Esophagus (tissue), 2 donors: ENCODE results near the gene WNK2. TPM values are rescaled to one million over a fixed set of nuclear protein-coding genes. Genes with fewer than 3 reads are reported as not detected.

Source experiments
- H3K27ac ChIP-seq, 2 donors: one replicate each; pipeline ENCODE4 v1.5.1; 2013; ENCODE audit warnings: low read depth in 2 of 2, mild to moderate bottlenecking in 2 of 2, inconsistent platforms in 1 of 2, low read length in 1 of 2, moderate library complexity in 1 of 2
- H3K27me3 ChIP-seq, 2 donors: one replicate each; pipeline ENCODE4 v1.6.1; 2013; ENCODE audit warnings: low read length in 2 of 2, control low read depth in 1 of 2, mild to moderate bottlenecking in 1 of 2; ENCODE audit not compliant: insufficient read depth in 2 of 2, control insufficient read depth in 1 of 2
- H3K36me3 ChIP-seq, 2 donors: one replicate each; pipeline ENCODE4 v1.6.1; 2013; ENCODE audit warnings: low read length in 1 of 2; ENCODE audit not compliant: control insufficient read depth in 2 of 2, insufficient read depth in 2 of 2
- H3K4me1 ChIP-seq, 2 donors: one replicate each; pipeline ENCODE4 v1.6.1; 2013; ENCODE audit warnings: low read length in 1 of 2; ENCODE audit not compliant: control insufficient read depth in 2 of 2, insufficient read depth in 2 of 2
- H3K4me3 ChIP-seq, 2 donors: one replicate each; pipeline ENCODE4 v1.5.1; 2013; ENCODE audit warnings: low read length in 2 of 2, mild to moderate bottlenecking in 2 of 2, low read depth in 1 of 2, moderate library complexity in 1 of 2
- H3K9me3 ChIP-seq, 2 donors: one replicate each; pipeline ENCODE4 v1.6.1; 2013; ENCODE audit warnings: mild to moderate bottlenecking in 2 of 2, low read depth in 1 of 2, low read length in 1 of 2, moderate library complexity in 1 of 2; ENCODE audit not compliant: control insufficient read depth in 2 of 2, insufficient read depth in 1 of 2
- WGBS, 2 donors: extraction: QIAGEN DNeasy Blood & Tissue Kit; methylation state at CpG; one replicate each; pipeline ENCODE4 v1.1.7; 2013; 5-methylcytosine and 5-hydroxymethylcytosine counted together
- polyA plus RNA-seq, 2 donors: library from polyadenylated mRNA; stranded (reverse); fragments of 200-250 nt; gene quantifications; one replicate each; pipeline ENCODE4 v1.2.3, GENCODE V29; 2013
- donor health status: healthy with polysubstance abuse.
- donor health status: Bipolar disorder and iron deficiency.

The WNK2 gene
- polyA plus RNA-seq, 2 donors: 2.1 to 3.4 TPM

- Histone ChIP-seq H3K4me1 (peaks cover 0 to 4% of the 10 kb centered on the region in 2 donors), H3K4me3 (no peak overlapping the region), H3K36me3 (no peaks in the 10 kb centered on the region), H3K9me3 (no peaks in the 10 kb centered on the region), H3K27me3 (no peaks in the 10 kb centered on the region), H3K27ac (no peak overlapping the region)
- WGBS, 2 donors: 90 to 94% methylated on average over 3 of the region's 3 CpGs
Measured at GRCh38 chr9:93211654-93212001, 27.7 kb downstream of the WNK2 start.

- 79 to 97% methylated on average over 4 to 5 of the region's 5 CpGs for WGBS, 2 donors
- H3K27ac ChIP-seq: no peak overlapping the region
- peaks cover 0 to 4% of the 10 kb centered on the region in 2 donors for H3K4me1 ChIP-seq
- H3K36me3 ChIP-seq: no peaks in the 10 kb centered on the region
- H3K9me3 ChIP-seq: no peaks in the 10 kb centered on the region
- H3K4me3 ChIP-seq: no peak overlapping the region
- no peaks in the 10 kb centered on the region for H3K27me3 ChIP-seq
Measured at GRCh38 chr9:93212409-93212808, 28.5 kb downstream of the WNK2 start.

GRCh38 chr9:93216073-93216365, 32.1 kb downstream of the WNK2 start:
- WGBS, 2 donors: 76 to 78% methylated on average over 1 of the region's 1 CpG
- Histone ChIP-seq H3K27me3 (no peaks in the 10 kb centered on the region), H3K4me1 (peaks cover 5 to 6% of the 10 kb centered on the region in 2 donors), H3K36me3 (no peaks in the 10 kb centered on the region), H3K9me3 (no peaks in the 10 kb centered on the region), H3K27ac (no peak overlapping the region), H3K4me3 (no peak overlapping the region)

- Histone ChIP-seq H3K36me3 (no peaks in the 10 kb centered on the region), H3K4me1 (peaks cover 5 to 6% of the 10 kb centered on the region in 2 donors), H3K27ac (no peak overlapping the region), H3K27me3 (no peaks in the 10 kb centered on the region), H3K4me3 (no peak overlapping the region), H3K9me3 (no peaks in the 10 kb centered on the region)
- WGBS, 2 donors: 71 to 74% methylated on average over 5 of the region's 5 CpGs
Measured at GRCh38 chr9:93217706-93218105, 33.8 kb downstream of the WNK2 start.

GRCh38 chr9:93218161-93218560, 34.2 kb downstream of the WNK2 start:
- Histone ChIP-seq H3K4me3 (no peak overlapping the region), H3K36me3 (no peaks in the 10 kb centered on the region), H3K4me1 (peaks cover 6 to 7% of the 10 kb centered on the region in 2 donors), H3K27me3 (no peaks in the 10 kb centered on the region), H3K27ac (no peak overlapping the region), H3K9me3 (no peaks in the 10 kb centered on the region)
- WGBS, 2 donors: 64 to 93% methylated on average over 6 of the region's 6 CpGs

- Histone ChIP-seq H3K36me3 (no peaks in the 10 kb centered on the region), H3K4me3 (no peak overlapping the region), H3K27me3 (no peaks in the 10 kb centered on the region), H3K4me1 (peaks cover 11 to 14% of the 10 kb centered on the region in 2 donors), H3K9me3 (no peaks in the 10 kb centered on the region), H3K27ac (no peak overlapping the region)
- 84 to 86% methylated on average over 8 to 11 of the region's 11 CpGs for WGBS, 2 donors
Measured at GRCh38 chr9:93218671-93219420, 34.9 kb downstream of the WNK2 start.

- no peak overlapping the region for H3K4me3 ChIP-seq
- no peaks in the 10 kb centered on the region for H3K27me3 ChIP-seq
- no peak overlapping the region for H3K27ac ChIP-seq
- H3K4me1 ChIP-seq: peaks cover 16 to 22% of the 10 kb centered on the region in 2 donors
- H3K36me3 ChIP-seq: no peaks in the 10 kb centered on the region
- H3K9me3 ChIP-seq: no peaks in the 10 kb centered on the region
- WGBS, 2 donors: 76 to 90% methylated on average over 5 of the region's 5 CpGs
Measured at GRCh38 chr9:93219692-93220091, 35.8 kb downstream of the WNK2 start.

GRCh38 chr9:93220627-93221026, 36.7 kb downstream of the WNK2 start:
- WGBS, 2 donors: 63 to 74% methylated on average over 4 of the region's 4 CpGs
- Histone ChIP-seq H3K4me3 (no peak overlapping the region), H3K36me3 (no peaks in the 10 kb centered on the region), H3K4me1 (peaks cover 16 to 25% of the 10 kb centered on the region in 2 donors), H3K27ac (no peak overlapping the region), H3K27me3 (no peaks in the 10 kb centered on the region), H3K9me3 (no peaks in the 10 kb centered on the region)

- no peaks in the 10 kb centered on the region for H3K27me3 ChIP-seq
- peaks cover 16 to 28% of the 10 kb centered on the region in 2 donors for H3K4me1 ChIP-seq
- H3K36me3 ChIP-seq: no peaks in the 10 kb centered on the region
- no peaks in the 10 kb centered on the region for H3K9me3 ChIP-seq
- H3K4me3 ChIP-seq: no peak overlapping the region
- WGBS, 2 donors: 90 to 92% methylated on average over 9 of the region's 9 CpGs
- H3K27ac ChIP-seq: no peak overlapping the region
Measured at GRCh38 chr9:93221044-93221443, 37.1 kb downstream of the WNK2 start.

GRCh38 chr9:93222890-93223259, 38.9 kb downstream of the WNK2 start:
- H3K4me1 ChIP-seq: peaks cover 15 to 25% of the 10 kb centered on the region in 2 donors
- no peaks in the 10 kb centered on the region for H3K27me3 ChIP-seq
- no peaks in the 10 kb centered on the region for H3K36me3 ChIP-seq
- peak overlapping the region in 1 of 2 donors; percentile 37 for H3K27ac ChIP-seq
- WGBS, 2 donors: 70 to 83% methylated on average over 7 of the region's 7 CpGs
- no peak overlapping the region for H3K4me3 ChIP-seq
- H3K9me3 ChIP-seq: no peaks in the 10 kb centered on the region
